GM23338 (cell line): ENCODE results near the gene CDK14. TPM values are rescaled to one million over a fixed set of nuclear protein-coding genes. Genes with fewer than 3 reads are reported as not detected.

ENCODE experiments used
- ATAC-seq: fragments of 200-7000 bp; cut with Tn5 transposase; 3 replicates; pipeline ENCODE4 v1.9.1; 2020
- DNase-seq: peaks from one replicate; pipeline ENCODE4 v3.0.0-alpha.2; 2015; ENCODE audit warnings: low spot score
- H2AFZ ChIP-seq: fragments of 200-600 bp; sonication (generic); 2 replicates; pipeline ENCODE4 v1.8.0; 2016; ENCODE audit warnings: antibody characterized with exemption, mild to moderate bottlenecking, moderate library complexity
- H3F3A ChIP-seq: fragments of 200-600 bp; sonication (generic); replicated peaks from 2 replicates; pipeline ENCODE4 v1.8.0; 2017; ENCODE audit warnings: antibody characterized with exemption, mixed run types, low read depth
- H3K27ac ChIP-seq: fragments of 200-600 bp; sonication (generic); 2 replicates; pipeline ENCODE4 v1.6.1; 2016; ENCODE audit warnings: low read depth
- H3K27me3 ChIP-seq: fragments of 200-600 bp; sonication (generic); 2 replicates; pipeline ENCODE4 v1.8.0; 2016; ENCODE audit warnings: mild to moderate bottlenecking, mixed run types, moderate library complexity; ENCODE audit not compliant: insufficient read depth
- H3K36me3 ChIP-seq: fragments of 200-600 bp; sonication (generic); 2 replicates; pipeline ENCODE4 v1.8.0; 2016; ENCODE audit warnings: mild to moderate bottlenecking; ENCODE audit not compliant: insufficient read depth
- H3K4me1 ChIP-seq: fragments of 200-600 bp; sonication (generic); 2 replicates; pipeline ENCODE4 v1.8.0; 2016; ENCODE audit warnings: mild to moderate bottlenecking, moderate library complexity; ENCODE audit not compliant: insufficient read depth
- H3K4me2 ChIP-seq: fragments of 200-600 bp; sonication (generic); 2 replicates; pipeline ENCODE4 v1.7.1; 2017; ENCODE audit warnings: mixed run types
- H3K4me3 ChIP-seq: fragments of 200-600 bp; sonication (generic); 2 replicates; pipeline ENCODE4 v1.6.1; 2016; ENCODE audit warnings: mixed run types
- H3K79me2 ChIP-seq: fragments of 200-600 bp; sonication (generic); replicated peaks from 2 replicates; pipeline ENCODE4 v1.8.0; 2017; ENCODE audit warnings: mild to moderate bottlenecking; ENCODE audit not compliant: insufficient read depth
- H3K9me2 ChIP-seq: fragments of 200-600 bp; sonication (generic); 2 replicates; pipeline ENCODE4 v1.8.0; 2017; ENCODE audit not compliant: insufficient read depth
- H4K20me1 ChIP-seq: fragments of 200-600 bp; sonication (generic); replicated peaks from 2 replicates; pipeline ENCODE4 v1.8.0; 2017; ENCODE audit warnings: mild to moderate bottlenecking; ENCODE audit not compliant: insufficient read depth
- H3K27ac Mint-ChIP-seq: 2 replicates; pipeline ENCODE4 v1.8.0; 2020; ENCODE audit warnings: inconsistent platforms, mild to moderate bottlenecking, moderate library complexity, mixed read lengths
- H3K27me3 Mint-ChIP-seq: 3 replicates; pipeline ENCODE4 v1.8.0; 2022; ENCODE audit warnings: low read depth, mild to moderate bottlenecking, moderate library complexity, mixed read lengths, inconsistent platforms; ENCODE audit not compliant: insufficient read depth, poor library complexity
- H3K36me3 Mint-ChIP-seq: 3 replicates; pipeline ENCODE4 v1.8.0; 2021; ENCODE audit warnings: low read depth, mild to moderate bottlenecking, inconsistent platforms, moderate library complexity, mixed read lengths
- H3K4me1 Mint-ChIP-seq: 3 replicates; pipeline ENCODE4 v1.8.0; 2020; ENCODE audit warnings: mild to moderate bottlenecking, inconsistent platforms, mixed read lengths
- H3K4me3 Mint-ChIP-seq: 3 replicates; pipeline ENCODE4 v1.8.0; 2021; ENCODE audit warnings: moderate library complexity, mild to moderate bottlenecking, inconsistent platforms, mixed read lengths
- H3K9me3 Mint-ChIP-seq: 3 replicates; pipeline ENCODE4 v1.8.0; 2020; ENCODE audit warnings: moderate library complexity, mild to moderate bottlenecking, inconsistent platforms, mixed read lengths
- CREB1 ChIP-seq: fragments of 250-450 bp; sonication (Bioruptor Pico); IDR thresholded peaks from 2 replicates; pipeline ENCODE4 v1.5.0; 2020; ENCODE audit warnings: low read depth, mild to moderate bottlenecking, moderate library complexity
- CTCF ChIP-seq, 2 experiments: fragments of 200-600 bp in 1 of 2; sonication (generic) in 1 of 2; conservative IDR thresholded peaks; 2 replicates each; pipeline versions ENCODE4 v1.5.1 to v1.6.1; 2016 to 2017; ENCODE audit warnings: antibody characterized with exemption in 2 of 2, low read depth in 2 of 2, mild to moderate bottlenecking in 2 of 2, moderate library complexity in 1 of 2
- EZH2phosphoT487 ChIP-seq: fragments of 200-600 bp; sonication (generic); IDR thresholded peaks from one replicate; pipeline ENCODE4 v1.8.1; 2018; ENCODE audit warnings: antibody characterized with exemption; ENCODE audit not compliant: unreplicated experiment
- NANOG ChIP-seq: IDR thresholded peaks from 2 replicates; pipeline ENCODE4 v1.6.1; 2016; ENCODE audit warnings: antibody characterized with exemption, borderline replicate concordance
- ZNF114 ChIP-seq: fragments of 250-450 bp; sonication (Bioruptor Pico); IDR thresholded peaks from 2 replicates; pipeline ENCODE4 v1.5.0; 2020; ENCODE audit warnings: mild to moderate bottlenecking, moderate library complexity
- ZNF331 ChIP-seq: fragments of 250-450 bp; sonication (Bioruptor Pico); IDR thresholded peaks from 2 replicates; pipeline ENCODE4 v1.5.0; 2020; ENCODE audit warnings: low read depth, mild to moderate bottlenecking, moderate library complexity
- ZNF462 ChIP-seq: fragments of 250-450 bp; sonication (Bioruptor Pico); IDR thresholded peaks from 2 replicates; pipeline ENCODE4 v1.5.0; 2020; ENCODE audit warnings: mild to moderate bottlenecking, moderate library complexity
- polyA plus RNA-seq: library from polyadenylated mRNA; unstranded; fragments of >200 nt; fragmentation: Nextera tagmentation; extraction: Ambion mirVana; gene quantifications from 2 replicates; pipeline ENCODE4 v1.2.1, GENCODE V29; 2016
- total RNA-seq: library from RNA; depleted of rRNA; stranded (reverse); fragments of >200 nt; shearing (Covaris generic); gene quantifications from 2 replicates; pipeline ENCODE4 v1.2.3, GENCODE V29; 2014

Gene CDK14
- total and polyA plus RNA-seq, 2 experiments from 2014 or later: 11.2 to 24.0 TPM

- no peaks in the 10 kb centered on the region for H3K9me3 Mint-ChIP-seq
- no peak overlapping the region for H3K4me3 ChIP-seq
- no peak overlapping the region for H3K27ac ChIP-seq
- H3F3A ChIP-seq: no peaks in the 10 kb centered on the region
- no peak overlapping the region for H3K27ac Mint-ChIP-seq
- H3K79me2 ChIP-seq: no peaks in the 10 kb centered on the region
- H3K4me1 ChIP-seq: no peaks in the 10 kb centered on the region
- no peaks in the 10 kb centered on the region for H3K36me3 ChIP-seq
- DNase-seq (no peak), ATAC-seq (no peak)
- H4K20me1 ChIP-seq: no peaks in the 10 kb centered on the region; the same call in 1 of the 2 replicates
- H3K9me2 ChIP-seq: no peaks in the 10 kb centered on the region
- H3K27me3 ChIP-seq: no peaks in the 10 kb centered on the region
- H3K4me3 Mint-ChIP-seq: no peak overlapping the region
- H2AFZ ChIP-seq: no peak overlapping the region
- peaks cover 10% of the 10 kb centered on the region for H3K4me1 Mint-ChIP-seq
- no peak for TF ChIP-seq ZNF331 (CRISPR knock-in tag)
- TF ChIP-seq ZNF114 (CRISPR knock-in tag): no peak
- no peak for TF ChIP-seq NANOG
- TF ChIP-seq ZNF462 (CRISPR knock-in tag): no peak
- TF ChIP-seq CREB1 (CRISPR knock-in tag): no peak
- H3K36me3 Mint-ChIP-seq: no peaks in the 10 kb centered on the region
- no peak overlapping the region for H3K4me2 ChIP-seq
- no peaks in the 10 kb centered on the region for H3K27me3 Mint-ChIP-seq
Measured at GRCh38 chr7:91090684-91091083, 494.6 kb downstream of the CDK14 start.

GRCh38 chr7:91091631-91092030 lies 495.5 kb downstream of the CDK14 start:
- no peaks in the 10 kb centered on the region; the same call in 1 of the 2 replicates for H4K20me1 ChIP-seq
- H3K79me2 ChIP-seq: no peaks in the 10 kb centered on the region
- no peak overlapping the region for H3K4me2 ChIP-seq
- no peak overlapping the region for H3K4me3 ChIP-seq
- DNase-seq: no peak
- no peaks in the 10 kb centered on the region for H3K27me3 ChIP-seq
- H3K27ac Mint-ChIP-seq: no peak overlapping the region
- ATAC-seq: no peak
- H3K27me3 Mint-ChIP-seq: no peaks in the 10 kb centered on the region
- TF ChIP-seq EZH2phosphoT487 (no peak), CTCF (conservative IDR thresholded peaks at IDR 0.05; ENCODE audit: low read depth in 2 of 2) (no peak)
- no peaks in the 10 kb centered on the region for H3F3A ChIP-seq
- no peaks in the 10 kb centered on the region for H3K9me2 ChIP-seq
- H3K4me1 ChIP-seq: no peaks in the 10 kb centered on the region
- no peak overlapping the region for H3K4me3 Mint-ChIP-seq
- H3K27ac ChIP-seq: no peak overlapping the region
- H3K9me3 Mint-ChIP-seq: no peaks in the 10 kb centered on the region
- no peak overlapping the region for H2AFZ ChIP-seq
- no peaks in the 10 kb centered on the region for H3K36me3 Mint-ChIP-seq
- peaks cover 4% of the 10 kb centered on the region; the same call in 1 of the 3 replicates for H3K4me1 Mint-ChIP-seq
- no peaks in the 10 kb centered on the region for H3K36me3 ChIP-seq
